ENCODE results near the gene KLF6.
A peak's percentile ranks its signal among the peaks of the same experiment; 100 is the strongest.

The KLF6 gene

DNA sequence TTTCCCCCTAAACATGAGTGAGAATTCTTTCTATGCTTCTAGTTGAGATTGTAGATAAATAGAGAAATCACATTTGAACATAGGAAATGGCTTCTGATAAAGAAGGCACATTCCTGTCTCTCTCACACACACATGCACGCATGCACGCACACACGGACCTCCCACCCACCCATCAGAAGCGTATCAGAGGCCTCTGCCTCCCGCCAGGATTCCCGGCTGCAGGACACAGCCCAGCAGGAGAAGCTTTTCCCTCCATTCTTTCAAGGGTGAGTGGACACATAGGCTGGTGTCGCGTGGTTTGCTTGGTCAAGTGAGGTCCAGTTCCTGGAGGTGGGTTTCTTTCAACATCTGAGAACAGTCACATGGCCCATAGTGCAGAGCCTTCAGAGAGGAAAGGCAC is 34.2 kb downstream of the KLF6 start (continued):
- no peak for TF ChIP-seq PRDM4 (tag by site-specific recombination; IDR thresholded peaks at IDR 0.05)

- ChIA-PET POLR2A (no interaction called here), CTCF (no interaction called here)
- Histone ChIP-seq H3K4me3 (ENCODE audit: low read depth, low read length) (no peak overlapping the region), H3K36me3 (ENCODE audit: control insufficient read depth in 2 of 2, insufficient read depth in 1 of 2, low read length in 2 of 2) (no peaks in the 10 kb centered on the region), H3K4me1 (ENCODE audit: control insufficient read depth, insufficient read depth, low read length) (peaks cover 5% of the 10 kb centered on the region; the same call in 1 of the 2 replicates), H3K27ac (ENCODE audit: extremely low read depth, low read depth, low read length) (no peak overlapping the region), H3K9me3 (ENCODE audit: control insufficient read depth, insufficient read depth, low read depth, low read length) (no peaks in the 10 kb centered on the region)
- TF ChIP-seq ZXDB (tag by site-specific recombination; IDR thresholded peaks at IDR 0.05), result 0 out of 2 replicates have a peak, but pooled peaks have one; percentile 15
- peak; percentile 94 for TF ChIP-seq PRDM4 (tag by site-specific recombination; IDR thresholded peaks at IDR 0.05)
- TF ChIP-seq KLF7 (tag by site-specific recombination; IDR thresholded peaks at IDR 0.05; ENCODE audit: borderline replicate concordance), result no peak
- TF ChIP-seq ZNF558 (tag by site-specific recombination; IDR thresholded peaks at IDR 0.05), result no peak
- TF ChIP-seq ZIC2 (tag by site-specific recombination; IDR thresholded peaks at IDR 0.05), result 0 out of 2 replicates have a peak, but pooled peaks have one; percentile 23
- TF ChIP-seq TRIM28 (IDR thresholded peaks at IDR 0.05; ENCODE audit: borderline replicate concordance, low read length), result peak; percentile 49; the same call in 1 of the 2 replicates
Observed at GRCh38 chr10:3750006-3750816, 34.8 kb downstream of the KLF6 start.

DNA sequence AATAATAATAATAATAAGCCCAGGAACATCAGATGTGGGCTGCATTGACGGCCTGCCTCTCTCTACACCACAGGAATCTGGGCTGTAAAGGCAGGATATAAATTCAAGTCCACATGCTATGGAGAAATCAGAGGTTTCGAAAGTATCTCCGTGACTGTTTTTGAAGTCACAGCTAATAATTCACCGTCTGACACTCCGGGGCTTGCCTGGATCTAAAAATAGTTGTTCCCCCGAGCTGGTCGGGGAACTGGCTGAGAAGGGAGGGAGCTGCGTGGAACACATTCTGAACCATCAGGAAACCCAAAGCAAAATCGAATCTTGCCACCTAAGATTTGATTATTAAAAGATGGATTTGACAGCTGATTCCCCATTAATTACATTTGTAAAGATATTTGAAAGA is 35.4 kb downstream of the KLF6 start:
- Histone ChIP-seq H3K4me3 (ENCODE audit: low read depth, low read length) (no peak overlapping the region), H3K4me1 (ENCODE audit: control insufficient read depth, insufficient read depth, low read length) (peaks cover 5% of the 10 kb centered on the region; the same call in 1 of the 2 replicates), H3K9me3 (ENCODE audit: control insufficient read depth, insufficient read depth, low read depth, low read length) (no peaks in the 10 kb centered on the region), H3K27ac (ENCODE audit: extremely low read depth, low read depth, low read length) (no peak overlapping the region), H3K36me3 (ENCODE audit: control insufficient read depth in 2 of 2, insufficient read depth in 1 of 2, low read length in 2 of 2) (no peaks in the 10 kb centered on the region)
- POLR2A ChIA-PET, result no interaction called here
- no peak for TF ChIP-seq BCL11B (tag by site-specific recombination; IDR thresholded peaks at IDR 0.05; ENCODE audit: low read depth)
- no peak for TF ChIP-seq FEZF1 (tag by site-specific recombination; IDR thresholded peaks at IDR 0.05)
- TF ChIP-seq ZNF398 (tag by site-specific recombination; IDR thresholded peaks at IDR 0.05), result no peak
- TF ChIP-seq, protein P1, sequence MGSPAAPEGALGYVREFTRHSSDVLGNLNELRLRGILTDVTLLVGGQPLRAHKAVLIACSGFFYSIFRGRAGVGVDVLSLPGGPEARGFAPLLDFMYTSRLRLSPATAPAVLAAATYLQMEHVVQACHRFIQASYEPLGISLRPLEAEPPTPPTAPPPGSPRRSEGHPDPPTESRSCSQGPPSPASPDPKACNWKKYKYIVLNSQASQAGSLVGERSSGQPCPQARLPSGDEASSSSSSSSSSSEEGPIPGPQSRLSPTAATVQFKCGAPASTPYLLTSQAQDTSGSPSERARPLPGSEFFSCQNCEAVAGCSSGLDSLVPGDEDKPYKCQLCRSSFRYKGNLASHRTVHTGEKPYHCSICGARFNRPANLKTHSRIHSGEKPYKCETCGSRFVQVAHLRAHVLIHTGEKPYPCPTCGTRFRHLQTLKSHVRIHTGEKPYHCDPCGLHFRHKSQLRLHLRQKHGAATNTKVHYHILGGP (tag by site-specific recombination; IDR thresholded peaks at IDR 0.05), result no peak
- no peak for TF ChIP-seq ZNF580 (tag by site-specific recombination; IDR thresholded peaks at IDR 0.05)
- TF ChIP-seq ZSCAN4 (tag by site-specific recombination; IDR thresholded peaks at IDR 0.05), result no peak
- no peak for TF ChIP-seq ZNF157 (tag by site-specific recombination; IDR thresholded peaks at IDR 0.05)
- TF ChIP-seq EGR2 (tag by site-specific recombination; IDR thresholded peaks at IDR 0.05; ENCODE audit: low read depth), result no peak
- no peak for TF ChIP-seq ZBTB17 (tag by site-specific recombination; IDR thresholded peaks at IDR 0.05)
- no peak for TF ChIP-seq ZNF501 (tag by site-specific recombination; IDR thresholded peaks at IDR 0.05)
- no peak for TF ChIP-seq RBAK (tag by site-specific recombination; IDR thresholded peaks at IDR 0.05)
- CTCF ChIA-PET, result no interaction called here
